HG02970 (cell line): Measurements from ENCODE around the gene S100A3.

Experiments used
- ATAC-seq: cut with Tn5 transposase; IDR thresholded peaks from one replicate; pipeline ENCODE4 v1.9.1; 2021; ENCODE audit warnings: mild to moderate bottlenecking, moderate library complexity, moderate number of reproducible peaks; ENCODE audit not compliant: unreplicated experiment, low FRiP score

Gene S100A3

DNA sequence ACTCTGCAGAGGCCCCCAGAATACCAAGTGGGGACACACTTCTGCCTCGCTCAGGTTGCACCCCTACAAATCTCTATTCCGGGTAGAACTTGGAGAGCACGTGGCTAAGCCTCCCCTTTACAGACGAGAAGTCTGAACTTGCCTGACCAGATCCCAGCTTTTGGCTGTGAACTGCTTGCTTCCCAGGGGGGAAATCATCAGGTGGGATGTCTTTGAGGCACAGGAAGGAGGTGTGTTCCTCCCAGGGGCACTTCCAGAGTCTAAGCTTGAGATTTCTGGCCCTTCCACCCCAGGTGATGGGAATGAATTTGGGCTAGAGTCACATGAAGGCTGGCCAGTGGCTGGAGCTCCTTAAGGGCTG lies 1.3 kb upstream of the S100A3 start:
- no peak for ATAC-seq

DNA sequence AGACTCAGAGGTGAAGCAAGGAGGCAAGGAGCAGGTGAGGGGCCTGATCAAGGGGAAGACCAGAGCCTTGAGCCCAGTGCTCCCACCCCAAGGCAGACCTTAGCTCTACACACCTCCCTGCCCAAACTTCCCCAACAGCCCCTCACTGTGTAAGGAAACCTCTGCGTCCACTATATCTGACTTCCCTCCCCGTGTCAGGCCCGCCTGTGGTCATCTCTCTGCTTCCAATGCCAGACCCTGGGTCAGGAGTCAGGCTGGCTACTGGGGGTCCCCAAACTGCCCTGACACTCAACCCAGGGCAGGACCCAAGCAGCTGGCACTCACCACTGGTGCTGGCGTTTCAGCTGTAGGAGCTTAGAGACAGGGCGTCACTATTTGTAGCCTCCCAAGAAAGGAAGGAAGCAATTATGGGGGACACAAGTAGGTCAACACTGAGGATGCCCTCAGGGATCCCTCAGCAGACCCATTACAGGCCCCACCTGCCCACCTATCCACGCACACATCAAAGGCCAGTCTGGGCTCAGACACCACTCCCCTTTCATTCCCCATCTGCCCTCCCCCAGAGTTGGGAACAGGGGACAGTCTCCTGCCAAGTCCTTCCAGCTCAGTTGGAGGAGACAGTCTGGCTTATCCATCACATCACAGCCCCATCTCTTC lies 811 bp upstream of the S100A3 start:
- ATAC-seq, result no peak

- no peak for ATAC-seq
Measured at GRCh38 chr1:153547560-153548551, 1.2 kb downstream of the S100A3 start.

DNA sequence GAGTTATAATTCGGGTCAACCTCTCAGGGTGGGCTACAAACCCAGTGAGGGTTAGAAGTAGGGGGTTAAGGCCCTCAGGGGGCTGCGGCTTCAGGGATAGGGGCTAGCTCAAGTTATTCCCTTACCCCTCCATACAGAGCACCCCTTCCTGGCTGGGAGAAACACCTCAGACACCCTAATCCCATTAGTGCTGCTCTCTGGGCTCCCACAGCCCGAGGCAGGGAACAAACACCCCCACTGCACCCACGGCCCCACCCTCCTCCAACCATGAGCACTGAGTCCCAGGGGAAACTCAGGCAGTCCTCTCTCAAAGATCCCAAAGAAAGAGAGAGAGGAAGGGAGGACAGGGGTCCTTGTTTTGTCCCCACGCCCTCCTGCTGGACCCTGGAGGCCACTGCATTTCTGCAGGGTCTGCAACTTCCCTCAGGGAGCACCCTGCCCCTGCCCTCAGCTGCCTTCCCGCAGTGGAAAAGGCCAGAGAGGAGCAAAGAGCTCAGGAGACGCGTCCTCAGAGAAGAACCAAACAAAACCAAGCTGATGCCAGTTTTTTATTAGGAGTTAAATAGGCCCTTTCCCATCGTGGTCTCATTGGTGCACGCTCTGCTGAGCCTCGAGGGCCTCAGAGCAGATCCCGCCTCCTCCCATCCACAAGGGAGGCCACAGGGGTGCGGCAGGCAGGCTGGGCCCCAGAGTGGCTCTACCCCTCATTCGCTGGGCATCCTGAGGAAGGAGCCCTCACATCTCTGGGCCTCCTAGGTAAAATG lies 2.1 kb downstream of the S100A3 start:
- no peak for ATAC-seq

GRCh38 chr1:153546371-153546770 lies 2.7 kb downstream of the S100A3 start:
- ATAC-seq, result no peak

DNA sequence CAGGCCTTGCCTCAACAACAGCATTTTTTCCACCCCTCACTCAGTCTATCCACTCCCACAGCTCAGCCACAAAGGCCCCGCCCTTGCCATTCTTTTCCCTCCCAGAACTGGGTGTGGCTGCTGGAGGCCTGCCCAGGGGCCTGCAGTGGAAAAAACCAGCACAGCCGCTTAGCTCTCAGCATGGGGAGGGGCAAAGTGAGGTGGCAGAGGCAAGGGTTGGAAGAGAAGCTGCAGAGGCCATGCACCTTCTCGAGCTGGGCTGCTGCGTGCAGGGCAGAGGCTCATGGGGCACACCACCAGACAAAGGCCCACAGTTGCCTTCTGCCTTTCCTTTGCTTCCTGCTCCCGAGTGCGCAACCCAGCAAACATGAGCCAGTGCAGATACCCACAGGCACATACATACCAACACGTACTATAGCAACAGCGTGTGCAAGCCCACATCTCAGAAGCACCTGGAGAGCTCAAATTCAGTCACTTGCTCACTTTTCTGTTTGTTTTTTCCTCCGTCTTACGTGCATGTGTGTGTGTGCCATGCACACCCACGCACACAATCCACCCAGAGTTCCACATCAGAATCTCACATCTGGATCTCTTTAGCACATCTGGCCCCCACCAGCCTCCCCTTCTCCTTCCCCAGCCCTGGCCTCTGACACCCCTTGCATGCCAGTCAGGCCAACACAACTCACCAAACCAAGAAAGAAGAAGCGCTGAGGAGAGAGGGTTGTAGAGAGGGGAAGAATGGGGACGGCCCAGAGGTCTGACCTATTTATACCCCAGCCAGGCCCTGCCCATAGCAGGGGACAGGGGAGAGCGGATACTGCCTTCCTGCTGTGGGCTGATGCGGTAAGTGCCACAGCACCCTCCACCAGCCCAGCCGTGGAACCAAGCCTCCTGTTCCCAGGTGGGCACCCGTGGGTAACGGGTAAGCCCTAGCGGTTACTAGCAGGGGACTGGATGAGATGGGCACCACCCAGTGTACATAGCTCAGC lies 3.7 kb downstream of the S100A3 start, which contains the start of gene S100A4:
Gene S100A4, minus strand, starts transcription at position 740 of the 989 bp plus-strand sequence. CDS start 1,012 bp downstream, outside the sequence.
- ATAC-seq, result no peak

DNA sequence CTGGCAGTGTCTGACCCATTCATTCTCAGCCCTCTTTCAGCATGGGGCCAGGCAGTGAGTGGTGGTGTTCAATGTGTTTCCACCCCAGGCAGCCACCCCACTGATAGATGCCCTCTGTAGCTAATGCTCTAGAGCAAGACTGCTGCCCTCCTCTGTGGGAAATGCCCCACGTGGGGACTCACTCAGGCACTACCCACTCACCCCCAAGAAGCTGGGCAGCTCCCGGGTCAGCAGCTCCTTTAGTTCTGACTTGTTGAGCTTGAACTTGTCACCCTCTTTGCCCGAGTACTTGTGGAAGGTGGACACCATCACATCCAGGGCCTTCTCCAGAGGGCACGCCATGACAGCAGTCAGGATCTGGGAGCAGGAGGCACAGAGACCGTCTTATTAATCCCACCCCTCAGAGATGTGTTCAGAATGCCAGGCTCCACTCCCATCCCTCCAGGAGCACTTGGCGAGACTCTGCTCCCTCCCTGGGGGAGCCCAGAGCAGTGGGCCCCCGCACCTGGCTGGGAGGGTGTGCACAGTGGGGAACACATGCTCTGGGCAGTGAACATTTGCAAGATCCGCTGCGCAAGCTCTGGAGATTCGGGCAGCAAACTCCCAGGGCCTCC lies 4.5 kb downstream of the S100A3 start:
- no peak for ATAC-seq

DNA sequence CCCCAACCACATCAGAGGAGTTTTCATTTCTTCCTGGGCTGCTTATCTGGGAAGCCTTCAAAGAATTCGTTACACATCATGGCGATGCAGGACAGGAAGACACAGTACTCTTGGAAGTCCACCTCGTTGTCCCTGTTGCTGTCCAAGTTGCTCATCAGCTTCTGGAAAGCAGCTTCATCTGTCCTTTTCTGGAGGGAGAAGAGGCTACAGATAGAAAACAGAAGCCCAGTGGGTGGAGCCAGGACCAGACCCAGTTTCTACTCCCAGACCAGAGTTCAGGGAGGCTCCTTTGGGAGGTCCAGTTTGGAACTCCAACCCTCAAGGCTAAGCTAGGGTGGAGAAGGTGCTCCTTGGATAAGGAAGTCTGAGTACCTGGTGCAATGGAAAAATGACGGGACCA lies 5.3 kb downstream of the S100A3 start:
- ATAC-seq, result no peak

GRCh38 chr1:153542956-153543711 lies 5.9 kb downstream of the S100A3 start:
- ATAC-seq, result no peak

DNA sequence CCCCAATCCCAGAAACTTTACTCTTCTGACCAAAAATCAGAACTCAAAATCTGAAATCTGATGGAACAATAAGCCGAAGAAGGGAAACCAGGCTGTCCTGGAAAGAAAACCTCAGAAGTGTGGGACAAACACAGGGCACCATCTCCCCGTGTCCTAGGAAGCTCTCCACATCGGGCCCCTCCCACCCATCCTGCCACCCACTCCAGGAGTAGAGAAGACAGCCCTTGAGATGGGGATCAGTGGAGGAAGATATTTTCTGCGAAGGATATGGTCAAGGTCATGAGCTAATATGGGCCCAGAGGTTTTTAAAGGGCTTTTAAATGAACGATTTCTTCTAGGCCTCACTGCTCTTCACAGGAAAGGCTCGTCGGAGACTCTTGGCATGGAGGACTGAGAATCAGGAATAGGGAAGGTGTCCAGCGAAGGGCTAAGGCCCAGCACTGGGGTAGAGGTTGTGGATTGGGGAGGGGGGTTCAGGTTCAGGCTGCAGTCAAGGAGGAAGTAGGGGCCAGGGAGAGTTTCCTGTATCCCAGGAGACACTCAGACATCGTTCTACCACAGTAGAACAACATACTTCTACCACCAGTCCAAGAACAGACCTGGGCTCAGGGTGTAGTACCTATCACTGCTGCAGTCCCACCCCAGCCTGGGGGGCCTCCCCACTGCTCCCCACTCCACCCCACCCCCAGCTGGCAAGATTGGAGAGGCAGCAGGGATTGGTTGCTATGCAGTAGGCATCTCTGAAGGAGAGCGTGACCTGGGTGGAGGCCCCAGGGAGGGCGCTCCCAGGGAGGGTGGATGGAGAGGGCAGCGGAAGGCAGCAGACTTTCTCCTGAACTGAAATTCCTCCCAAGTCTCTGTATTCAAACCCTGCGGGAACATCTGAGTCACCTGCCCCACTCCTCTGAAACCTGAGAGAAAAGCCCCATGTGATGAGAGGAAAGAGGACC lies 7.1 kb downstream of the S100A3 start:
- ATAC-seq, result no peak

DNA sequence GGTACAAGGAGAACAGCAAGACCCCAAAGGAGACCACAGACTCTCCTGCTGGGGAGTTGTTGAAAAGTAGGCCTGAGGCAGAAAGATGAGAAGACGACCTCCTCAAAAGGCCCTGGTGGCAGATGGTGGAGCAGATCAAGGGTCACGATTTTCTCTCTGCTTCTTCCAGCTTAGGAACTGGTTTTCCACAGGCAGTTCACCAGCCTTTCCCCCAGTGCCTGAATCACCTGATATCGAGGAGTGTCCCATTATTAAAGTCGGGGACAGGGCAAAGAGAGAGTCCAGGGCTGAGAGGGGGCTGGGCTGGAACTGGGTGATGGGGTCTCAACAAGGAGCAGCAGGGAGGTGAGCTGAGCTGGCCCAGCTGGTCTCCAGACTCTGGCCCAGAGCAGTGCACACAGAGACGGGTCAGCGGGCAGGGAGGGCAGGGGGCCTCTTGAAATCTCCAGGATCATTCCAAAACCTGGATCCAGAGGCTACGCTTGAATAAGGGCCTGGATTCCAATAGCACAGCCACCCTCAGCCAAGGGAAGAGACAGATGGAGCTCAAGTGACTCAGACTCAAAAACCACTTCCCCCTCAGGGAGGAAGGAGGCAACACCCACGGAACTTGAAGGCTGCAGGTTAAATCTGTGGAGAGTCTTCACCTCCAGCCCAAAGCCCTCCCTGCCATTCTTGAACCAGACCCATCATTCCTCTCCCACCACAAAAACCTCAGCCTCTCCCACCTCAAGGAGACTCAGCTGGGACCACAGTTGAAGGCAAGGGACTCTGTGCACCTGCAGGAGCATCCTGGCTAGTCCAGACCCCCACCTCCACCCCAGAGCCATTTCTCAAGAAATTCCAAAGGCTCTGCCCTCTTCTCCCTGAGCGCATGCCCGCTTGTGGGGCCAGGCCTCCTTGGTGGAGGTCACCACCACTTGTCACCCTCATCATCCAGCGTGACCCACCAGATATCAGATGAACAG lies 8.4 kb downstream of the S100A3 start, which contains the start of gene S100A5:
Gene S100A5, minus strand, starts transcription at position 541 of the 968 bp plus-strand sequence. CDS start 743 bp downstream, outside the sequence.
- no peak for ATAC-seq

GRCh38 chr1:153539395-153540093 lies 9.5 kb downstream of the S100A3 start:
- ATAC-seq, result no peak

- ATAC-seq, result no peak
Measured at GRCh38 chr1:153538315-153538821, 10.7 kb downstream of the S100A3 start.

- ATAC-seq, result no peak
Measured at GRCh38 chr1:153537376-153537730, 11.7 kb downstream of the S100A3 start.

DNA sequence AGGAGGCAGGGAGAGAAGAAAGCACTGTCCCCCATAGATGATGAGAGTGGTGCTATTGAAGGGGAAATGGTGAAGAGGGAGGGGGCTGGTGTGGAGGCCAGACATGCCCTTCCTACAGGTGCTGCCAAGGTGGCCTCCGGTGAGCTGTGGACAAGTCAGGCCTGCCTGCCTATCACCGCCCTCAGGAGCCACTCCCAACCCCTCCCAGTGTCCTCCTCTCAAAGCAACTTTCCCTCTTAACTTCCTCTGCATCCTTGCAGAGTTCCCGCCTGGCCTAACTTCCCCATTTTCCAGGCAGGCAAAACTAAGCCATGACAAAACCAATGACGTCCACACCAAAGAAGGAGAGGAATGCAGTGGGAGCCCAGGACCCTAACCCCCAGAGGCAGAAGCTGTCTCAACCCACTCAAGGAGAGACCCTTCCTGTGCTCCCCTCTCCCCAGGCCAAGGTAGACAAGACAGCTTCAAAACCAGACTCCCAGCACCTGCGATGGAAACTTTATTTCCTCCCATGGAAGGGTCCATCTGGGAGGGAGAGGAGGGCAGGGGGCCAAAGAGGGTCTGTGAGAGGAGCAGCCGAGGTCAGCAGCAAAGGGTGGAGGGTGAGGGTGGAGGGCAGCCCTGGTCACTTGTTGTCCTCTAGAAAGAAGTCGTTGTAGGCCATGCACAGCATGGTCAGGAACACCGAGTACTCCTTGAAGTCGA lies 12.2 kb downstream of the S100A3 start:
- no peak for ATAC-seq
